ENCODE data around the gene UNC93A.
"Not testable (repeated sequence)": the region's sequence is repeated elsewhere in the genome, so short reads cannot be mapped to it uniquely, and the experiment has no call there.

UNC93A gene

GRCh38 chr6:167290786-167291622 lies at the start of gene UNC93A:
UNC93A (plus strand) TSS chr6:167291315; CDS start chr6:167291490, 175 bp downstream.
- DNase-seq, result no peak

GRCh38 chr6:167241321-167242134 lies 49.6 kb upstream of the UNC93A start:
- DNase-seq, result not testable (repeated sequence)

GRCh38 chr6:167242135-167242506 lies 49.0 kb upstream of the UNC93A start:
- not testable (repeated sequence) for DNase-seq

GRCh38 chr6:167242511-167243051 lies 48.5 kb upstream of the UNC93A start:
- DNase-seq, result not testable (repeated sequence)

GRCh38 chr6:167244064-167244960 lies 46.8 kb upstream of the UNC93A start:
- no peak for DNase-seq

GRCh38 chr6:167244991-167245390 lies 46.1 kb upstream of the UNC93A start:
- DNase-seq, result no peak

- DNase-seq, result no peak
These were observed 45.5 kb upstream of the UNC93A start for GRCh38 chr6:167245591-167245990.

- no peak for DNase-seq
These were observed 43.1 kb upstream of the UNC93A start for GRCh38 chr6:167247814-167248595.

GRCh38 chr6:167248878-167249455 lies 42.1 kb upstream of the UNC93A start:
- not testable (repeated sequence) for DNase-seq

GRCh38 chr6:167252271-167252670 lies 38.8 kb upstream of the UNC93A start:
- DNase-seq, result no peak

- no peak for DNase-seq
These were observed 35.1 kb upstream of the UNC93A start for GRCh38 chr6:167255918-167256553.

GRCh38 chr6:167258646-167259045 lies 32.5 kb upstream of the UNC93A start:
- DNase-seq, result no peak

- not testable (repeated sequence) for DNase-seq
These were observed 24.9 kb upstream of the UNC93A start for GRCh38 chr6:167266057-167266829.

- no peak for DNase-seq
These were observed 24.1 kb upstream of the UNC93A start for GRCh38 chr6:167266830-167267555.

GRCh38 chr6:167267556-167267898 lies 23.6 kb upstream of the UNC93A start:
- not testable (repeated sequence) for DNase-seq

- DNase-seq, result no peak
These were observed 23.2 kb upstream of the UNC93A start for GRCh38 chr6:167267921-167268401.

- no peak for DNase-seq
These were observed 22.3 kb upstream of the UNC93A start for GRCh38 chr6:167268683-167269280.

- DNase-seq, result no peak
These were observed 20.4 kb upstream of the UNC93A start for GRCh38 chr6:167270499-167271311.
